Body of pancreas (tissue), 4 donors: ENCODE data around the gene SLC24A2. TPM values are rescaled to one million over a fixed set of nuclear protein-coding genes. Genes with fewer than 3 reads are reported as not detected.

Experiments used
- ATAC-seq: fragments of 150-250 bp; one replicate; pipeline ENCODE4 v1.9.1; 2016
- DNase-seq, 4 donors: peaks; one replicate each; pipeline ENCODE4 v3.0.0-alpha.2; 2019
- H3K27ac ChIP-seq, 4 donors: fragments of 200-600 bp; sonication (generic); 1 replicate in 3 of 4; 2 replicates in 1 of 4; pipeline versions ENCODE4 v1.5.1 to v1.6.1; 2016 to 2019; ENCODE audit warnings: mild to moderate bottlenecking in 1 of 4, mixed read lengths in 1 of 4, moderate library complexity in 1 of 4
- H3K27me3 ChIP-seq, 2 donors: fragments of 200-600 bp; sonication (generic); one replicate each; pipeline ENCODE4 v1.6.0; 2016; ENCODE audit warnings: mild to moderate bottlenecking in 1 of 2
- H3K36me3 ChIP-seq, 2 donors: fragments of 200-600 bp; sonication (generic); replicated peaks in 1 of 2; 2 replicates each; pipeline ENCODE4 v1.5.1; 2016; ENCODE audit warnings: low read depth in 2 of 2; ENCODE audit not compliant: insufficient read depth in 1 of 2
- H3K4me1 ChIP-seq: fragments of 200-600 bp; sonication (generic); one replicate; pipeline ENCODE4 v1.6.0; 2016
- H3K4me3 ChIP-seq, 2 donors: fragments of 200-600 bp; sonication (generic); 1 replicate in 1 of 2; 2 replicates in 1 of 2; pipeline ENCODE4 v1.5.1; 2016 to 2019
- H3K9me3 ChIP-seq, 3 donors: fragments of 200-600 bp; sonication (generic); 1 replicate in 2 of 3; 2 replicates in 1 of 3; pipeline ENCODE4 v1.5.1; 2016
- CTCF ChIP-seq, 7 experiments: fragments of 450-650 bp in 4 of 7; fragments of 200-600 bp in 3 of 7; sonication (generic) in 3 of 7; IDR thresholded peaks; one replicate each; pipeline ENCODE4 v1.5.1; 2016 to 2019; ENCODE audit warnings: antibody characterized with exemption in 7 of 7
- POLR2A ChIP-seq, 3 donors: fragments of 450-650 bp; IDR thresholded peaks; one replicate each; pipeline ENCODE4 v1.6.1; 2016; ENCODE audit warnings: antibody characterized with exemption in 3 of 3, mild to moderate bottlenecking in 2 of 3
- WGBS, 2 donors: methylation state at CpG; one replicate each; pipeline ENCODE4 v1.1.5; 2017; 5-methylcytosine and 5-hydroxymethylcytosine counted together
- intact Hi-C: fragments of 100-400 bp; cut with DNase I; formaldehyde crosslinking; loops from one replicate; pipeline ENCODE4 v1.15.1; 2023
- total RNA-seq, 2 donors: library from RNA; depleted of rRNA; stranded (reverse); fragments of >200 nt; gene quantifications; one replicate each; pipeline ENCODE4 v1.1.0, GENCODE V29; 2016

SLC24A2 gene
- total RNA-seq, 2 donors from 2014 or later, result 0.26 TPM; not detected in 1

DNA sequence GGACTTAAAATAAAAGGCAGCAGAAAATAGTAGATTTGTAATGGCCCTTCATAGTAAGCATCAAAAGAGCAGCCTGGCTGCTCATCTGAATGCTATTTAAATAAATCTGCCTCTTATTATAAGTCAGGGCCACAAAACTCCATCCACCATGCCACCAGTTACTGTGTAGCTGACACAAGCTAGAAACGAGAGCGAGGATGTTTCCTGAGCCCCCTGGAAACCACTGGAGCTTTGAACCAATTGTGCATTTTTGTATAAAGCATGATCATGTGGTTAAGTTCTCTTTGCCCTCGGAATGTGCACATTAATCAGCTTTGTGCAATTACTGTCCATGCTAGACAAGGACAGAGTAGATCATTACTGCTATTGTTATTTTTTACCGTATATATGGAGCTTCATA, 17.4 kb downstream of the SLC24A2 start:
- intact Hi-C loops, result no loop called here
- no peak overlapping the region for H3K4me3 ChIP-seq
- DNase-seq (no peak), ATAC-seq (no peak)
- TF ChIP-seq POLR2A (IDR thresholded peaks at IDR 0.05) (no peak), CTCF (IDR thresholded peaks at IDR 0.05) (no peak)
- H3K27me3 ChIP-seq, result no peaks in the 10 kb centered on the region
- no peaks in the 10 kb centered on the region for H3K4me1 ChIP-seq
- no peaks in the 10 kb centered on the region for H3K9me3 ChIP-seq
- no peaks in the 10 kb centered on the region for H3K36me3 ChIP-seq
- H3K27ac ChIP-seq, result no peak overlapping the region
- WGBS, 2 donors, result 49 to 56% methylated on average over 4 of the region's 4 CpGs

DNA sequence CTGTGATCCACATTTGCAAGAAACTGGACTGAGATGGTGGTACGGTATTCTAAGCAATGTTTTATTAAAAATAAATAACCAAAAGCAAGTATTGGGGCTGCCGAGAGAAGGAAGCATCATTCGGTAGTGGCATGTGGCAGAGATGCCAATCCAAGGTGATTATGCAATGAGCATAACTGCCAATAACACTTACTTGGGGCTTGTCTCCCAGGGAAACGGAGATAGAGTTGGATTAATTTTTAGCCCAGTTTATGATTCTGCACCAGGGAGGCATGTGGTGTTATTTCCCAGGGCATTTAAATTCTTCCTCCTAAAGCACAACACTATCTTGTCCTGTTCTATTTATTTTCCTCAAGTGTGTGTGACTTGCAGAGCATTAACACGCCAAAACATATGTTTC, 17.9 kb downstream of the SLC24A2 start:
- intact Hi-C loops, result no loop called here
- Histone ChIP-seq H3K4me1 (no peaks in the 10 kb centered on the region), H3K27ac (no peak overlapping the region), H3K36me3 (no peaks in the 10 kb centered on the region), H3K27me3 (no peaks in the 10 kb centered on the region), H3K9me3 (no peaks in the 10 kb centered on the region), H3K4me3 (no peak overlapping the region)
- DNase-seq, result no peak
- ATAC-seq, result no peak
- WGBS, 2 donors, result 26 to 34% methylated on average over 5 of the region's 5 CpGs
- no peak for TF ChIP-seq CTCF (IDR thresholded peaks at IDR 0.05)
- no peak for TF ChIP-seq POLR2A (IDR thresholded peaks at IDR 0.05)

- 39% methylated on average over 3 of the region's 3 CpGs for WGBS, 2 donors
- no peaks in the 10 kb centered on the region for H3K36me3 ChIP-seq
- H3K27me3 ChIP-seq, result no peaks in the 10 kb centered on the region
- intact Hi-C loops, result no loop called here
- no peak overlapping the region for H3K4me3 ChIP-seq
- H3K4me1 ChIP-seq, result no peaks in the 10 kb centered on the region
- ATAC-seq (no peak), DNase-seq (no peak)
- H3K9me3 ChIP-seq, result no peaks in the 10 kb centered on the region
- no peak for TF ChIP-seq CTCF (IDR thresholded peaks at IDR 0.05)
- TF ChIP-seq POLR2A (IDR thresholded peaks at IDR 0.05), result no peak
- H3K27ac ChIP-seq, result no peak overlapping the region
Observed at GRCh38 chr9:19769213-19769612, 19.6 kb downstream of the SLC24A2 start.

- H3K36me3 ChIP-seq, result no peaks in the 10 kb centered on the region
- TF ChIP-seq CTCF (IDR thresholded peaks at IDR 0.05) (no peak), POLR2A (IDR thresholded peaks at IDR 0.05) (no peak)
- H3K27me3 ChIP-seq, result no peaks in the 10 kb centered on the region
- ATAC-seq (no peak), DNase-seq (no peak)
- H3K27ac ChIP-seq, result no peak overlapping the region
- no peaks in the 10 kb centered on the region for H3K4me1 ChIP-seq
- intact Hi-C loops, result no loop called here
- WGBS, 2 donors, result 0 to 26% methylated on average over 1 of the region's 1 CpG
- H3K9me3 ChIP-seq, result no peaks in the 10 kb centered on the region
- H3K4me3 ChIP-seq, result no peak overlapping the region
Observed at GRCh38 chr9:19768798-19769197, 20.0 kb downstream of the SLC24A2 start.

GRCh38 chr9:19759066-19759465, 29.8 kb downstream of the SLC24A2 start:
- no peak for DNase-seq
- H3K4me3 ChIP-seq, result no peak overlapping the region
- intact Hi-C loops, result no loop called here
- no peaks in the 10 kb centered on the region for H3K36me3 ChIP-seq
- no peak overlapping the region for H3K27ac ChIP-seq
- TF ChIP-seq POLR2A (IDR thresholded peaks at IDR 0.05), result no peak
- no peak for TF ChIP-seq CTCF (IDR thresholded peaks at IDR 0.05)
- no peaks in the 10 kb centered on the region for H3K27me3 ChIP-seq
- 31 to 39% methylated on average over 1 of the region's 1 CpG for WGBS, 2 donors
- H3K4me1 ChIP-seq, result no peaks in the 10 kb centered on the region
- H3K9me3 ChIP-seq, result no peaks in the 10 kb centered on the region
- ATAC-seq, result no peak
